Aorta (tissue), 5 donors: Measurements from ENCODE around the gene ELF5. TPM values are rescaled to one million over a fixed set of nuclear protein-coding genes. Genes with fewer than 3 reads are reported as not detected.

ENCODE experiments used
- ATAC-seq: fragments of 200-7000 bp; cut with Tn5 transposase; one replicate; pipeline ENCODE4 v1.9.1; 2022; ENCODE audit warnings: moderate library complexity; ENCODE audit not compliant: low FRiP score
- DNase-seq, 2 donors: peaks; one replicate each; pipeline ENCODE4 v3.0.0-alpha.2; 2020
- H3K27ac ChIP-seq, 2 donors: one replicate each; pipeline ENCODE4 v1.5.1; 2013; ENCODE audit warnings: low read length in 2 of 2, mild to moderate bottlenecking in 2 of 2, moderate library complexity in 2 of 2, control low read depth in 1 of 2, inconsistent platforms in 1 of 2, low read depth in 1 of 2
- H3K27me3 ChIP-seq, 2 donors: one replicate each; pipeline ENCODE4 v1.6.1; 2013; ENCODE audit warnings: control low read depth in 1 of 2, low read length in 1 of 2, mild to moderate bottlenecking in 1 of 2, moderate library complexity in 1 of 2; ENCODE audit not compliant: insufficient read depth in 2 of 2, control insufficient read depth in 1 of 2
- H3K36me3 ChIP-seq, 2 donors: one replicate each; pipeline ENCODE4 v1.6.1; 2013; ENCODE audit warnings: control low read depth in 1 of 2, low read length in 1 of 2, mild to moderate bottlenecking in 1 of 2; ENCODE audit not compliant: insufficient read depth in 2 of 2, control insufficient read depth in 1 of 2
- H3K4me1 ChIP-seq, 2 donors: one replicate each; pipeline ENCODE4 v1.6.1; 2013; ENCODE audit warnings: low read length in 2 of 2, control low read depth in 1 of 2, mild to moderate bottlenecking in 1 of 2, moderate library complexity in 1 of 2; ENCODE audit not compliant: insufficient read depth in 2 of 2, control insufficient read depth in 1 of 2
- H3K4me3 ChIP-seq, 2 donors: one replicate each; pipeline ENCODE4 v1.5.1; 2013; ENCODE audit warnings: low read length in 2 of 2, control low read depth in 1 of 2, mild to moderate bottlenecking in 1 of 2
- H3K9me3 ChIP-seq: one replicate; pipeline ENCODE4 v1.6.1; 2013; ENCODE audit warnings: mild to moderate bottlenecking, low read length; ENCODE audit not compliant: control insufficient read depth
- WGBS, 2 donors: extraction: QIAGEN DNeasy Blood & Tissue Kit; methylation state at CpG; one replicate each; pipeline ENCODE4 v1.1.7; 2013; 5-methylcytosine and 5-hydroxymethylcytosine counted together
- intact Hi-C, 2 donors: fragments of 100-400 bp; cut with DNase I; formaldehyde crosslinking; loops; one replicate each; pipeline versions ENCODE4 v1.14.2 to v1.15.0; 2022
- polyA plus RNA-seq, 2 donors: library from polyadenylated mRNA; stranded (reverse); fragments of 200-250 nt; gene quantifications; one replicate each; pipeline ENCODE4 v1.2.3, GENCODE V29; 2013
- total RNA-seq, 2 donors: library from RNA; stranded (reverse); fragmentation: NEBNext Ultra II Directional; extraction: Animal tissue kit (Norgen Biotek cat#: 25700); gene quantifications; one replicate each; pipeline ENCODE4 v1.2.1, GENCODE V29; 2021
- donor health status: healthy with polysubstance abuse.
- donor health status: Bipolar disorder and iron deficiency.
- donor health status: DM: no; HTN: no; CAD: no.
- donor health status: DM: no; HTN: no; CAD: no.
- donor health status: DM: yes; HTN: yes; CAD: no.

ELF5 gene
- total and polyA plus RNA-seq, 4 donors: not detected

- no peaks in the 10 kb centered on the region for H3K9me3 ChIP-seq
- H3K27me3 ChIP-seq: no peaks in the 10 kb centered on the region
- DNase-seq (no peak), ATAC-seq (no peak)
- H3K27ac ChIP-seq: no peak overlapping the region
- no peaks in the 10 kb centered on the region for H3K36me3 ChIP-seq
- intact Hi-C loops: no loop called here
- no peak overlapping the region for H3K4me3 ChIP-seq
- no peaks in the 10 kb centered on the region for H3K4me1 ChIP-seq
- WGBS, 2 donors: 94 to 97% methylated on average over 3 of the region's 3 CpGs
These were observed 79.7 kb downstream of the ELF5 start for GRCh38 chr11:34433899-34434298.

- peak in 1 of 2 donors; percentile 49 for DNase-seq
- Histone ChIP-seq H3K9me3 (no peaks in the 10 kb centered on the region), H3K36me3 (no peaks in the 10 kb centered on the region), H3K27ac (no peak overlapping the region), H3K27me3 (no peaks in the 10 kb centered on the region), H3K4me1 (no peaks in the 10 kb centered on the region), H3K4me3 (no peak overlapping the region)
- intact Hi-C loops: no loop called here
- WGBS, 2 donors: 70 to 71% methylated on average over 5 of the region's 5 CpGs
- no peak for ATAC-seq
These were observed 80.8 kb downstream of the ELF5 start for GRCh38 chr11:34432822-34433221.

GRCh38 chr11:34431979-34432378 lies 81.6 kb downstream of the ELF5 start:
- DNase-seq (no peak), ATAC-seq (no peak)
- Histone ChIP-seq H3K9me3 (no peaks in the 10 kb centered on the region), H3K27me3 (no peaks in the 10 kb centered on the region), H3K27ac (no peak overlapping the region), H3K4me1 (no peaks in the 10 kb centered on the region), H3K4me3 (no peak overlapping the region), H3K36me3 (no peaks in the 10 kb centered on the region)
- intact Hi-C loops: no loop called here
- WGBS, 2 donors: 88 to 91% methylated on average over 4 of the region's 4 CpGs

Other genes starting within 250 kb of the ELF5 start
- gene ABTB2, start 155.8 kb downstream of the ELF5 start, total RNA-seq: 10 to 100 TPM; 10.5 to 11.4 TPM
- 1 to 10 TPM; 2.9 to 3.3 TPM for gene ABTB2, start 155.8 kb downstream of the ELF5 start, polyA plus RNA-seq
- 10 to 100 TPM; 51.5 to 59.0 TPM for gene CAT, start 74.9 kb downstream of the ELF5 start, total RNA-seq
- 10 to 100 TPM; 69.5 to 76.0 TPM for gene CAT, start 74.9 kb downstream of the ELF5 start, polyA plus RNA-seq
- gene EHF, start 107.3 kb upstream of the ELF5 start, total RNA-seq: under 1 TPM in 1 of 2 donors, not detected in 1; 0.75 TPM
- 1 to 10 TPM in 1 of 2 donors, under 1 TPM in 1; 0.36 to 8.5 TPM for gene EHF, start 107.3 kb upstream of the ELF5 start, polyA plus RNA-seq